ENCODE data around the gene VAV3. TPM values are rescaled to one million over a fixed set of nuclear protein-coding genes. Genes with fewer than 3 reads are reported as not detected.

VAV3 gene
- total and polyA plus RNA-seq, 9 of the 15 experiments (the other 6 are each of a cell fraction or from before 2014, with no cell fraction given), result not detected

- WGBS (ENCODE audit: insufficient coverage, low coverage, missing lambda C conversion rate), result 0% methylated on average over 1 of the region's 1 CpG
- in situ Hi-C loops (cut with MboI) (no loop called here), intact Hi-C loops (cut with micrococcal nuclease) (no loop called here)
- Histone ChIP-seq H3K9ac (ENCODE audit: insufficient read depth in 1 of 2, low read depth in 2 of 2, low read length in 2 of 2) (no peak overlapping the region), H3K4me3 (no peak overlapping the region), H3K4me2 (ENCODE audit: insufficient read depth, low read length) (no peak overlapping the region), H3K9me1 (ENCODE audit: control insufficient read depth, insufficient read depth, low read length) (no peaks in the 10 kb centered on the region), H3K27ac (ENCODE audit: extremely low read depth, low read depth, low read length) (no peak overlapping the region), H4K20me1 (replicated peaks; ENCODE audit: control insufficient read depth, insufficient read depth, low read length) (no peaks in the 10 kb centered on the region), H2AFZ (ENCODE audit: low read depth, low read length) (no peak overlapping the region), H3K4me1 (replicated peaks in 1 of 2; ENCODE audit: control insufficient read depth in 2 of 2, insufficient read depth in 2 of 2, low read length in 2 of 2) (no peaks in the 10 kb centered on the region), H3K27me3 (ENCODE audit: control insufficient read depth in 2 of 2, insufficient read depth in 2 of 2, low read length in 2 of 2) (no peaks in the 10 kb centered on the region), H3K9me3 (replicated peaks; ENCODE audit: control insufficient read depth, insufficient read depth, low read depth, low read length) (no peaks in the 10 kb centered on the region), H3K36me3 (ENCODE audit: control insufficient read depth, insufficient read depth, low read length) (no peaks in the 10 kb centered on the region), H3K79me2 (ENCODE audit: control insufficient read depth, insufficient read depth, low read length) (no peaks in the 10 kb centered on the region)
- CTCF ChIA-PET (ENCODE audit: low intra/inter-chr PET ratio), result no interaction called here
- DNase-seq (ENCODE audit: extremely low read depth in 1 of 4, low spot score in 3 of 4) (no peak), ATAC-seq (no peak), FAIRE-seq (no peak)
- TF ChIP-seq MYBL2 (IDR thresholded peaks at IDR 0.05; ENCODE audit: low read depth), result no peak
- no peak for TF ChIP-seq MYBL2 (CRISPR knock-in tag; IDR thresholded peaks at IDR 0.05; ENCODE audit: borderline replicate concordance)
- TF ChIP-seq NFYB (IDR thresholded peaks at IDR 0.05; ENCODE audit: extremely low read depth, insufficient read length), result no peak
- no peak for TF ChIP-seq GTF2E2 (tag; IDR thresholded peaks at IDR 0.05)
- TF ChIP-seq PHF21A (IDR thresholded peaks at IDR 0.05; ENCODE audit: borderline replicate concordance, low read depth), result no peak
- no peak for TF ChIP-seq TAL1 (IDR thresholded peaks at IDR 0.05)
- no peak for TF ChIP-seq TBP (optimal IDR thresholded peaks at IDR 0.05; ENCODE audit: low read depth, low read length)
- TF ChIP-seq RBBP5 (IDR thresholded peaks at IDR 0.05; ENCODE audit: borderline replicate concordance, insufficient read depth, low read length, poor library complexity, severe bottlenecking), result no peak
- TF ChIP-seq ZNF696 (CRISPR knock-in tag; conservative IDR thresholded peaks at IDR 0.05), result no peak
- no peak for TF ChIP-seq ZFP30 (CRISPR knock-in tag; IDR thresholded peaks at IDR 0.05; ENCODE audit: borderline replicate concordance)
- no peak for TF ChIP-seq JUND (IDR thresholded peaks at IDR 0.05; ENCODE audit: borderline replicate concordance, low read depth, low read length)
- TF ChIP-seq JUND (tag; IDR thresholded peaks at IDR 0.05; ENCODE audit: borderline replicate concordance, low read depth, low read length), result no peak
- POLR2A ChIA-PET, result no interaction called here
- no TSS peak for BruUV-seq (replicated peaks)
Measured at GRCh38 chr1:107622966-107623365, 342.0 kb downstream of the VAV3 start.
